ENCODE data around the gene TMEM214.
A peak's percentile ranks its signal among the peaks of the same experiment; 100 is the strongest.
"Not testable (repeated sequence)": the region's sequence is repeated elsewhere in the genome, so short reads cannot be mapped to it uniquely, and the experiment has no call there.

Gene TMEM214

DNA sequence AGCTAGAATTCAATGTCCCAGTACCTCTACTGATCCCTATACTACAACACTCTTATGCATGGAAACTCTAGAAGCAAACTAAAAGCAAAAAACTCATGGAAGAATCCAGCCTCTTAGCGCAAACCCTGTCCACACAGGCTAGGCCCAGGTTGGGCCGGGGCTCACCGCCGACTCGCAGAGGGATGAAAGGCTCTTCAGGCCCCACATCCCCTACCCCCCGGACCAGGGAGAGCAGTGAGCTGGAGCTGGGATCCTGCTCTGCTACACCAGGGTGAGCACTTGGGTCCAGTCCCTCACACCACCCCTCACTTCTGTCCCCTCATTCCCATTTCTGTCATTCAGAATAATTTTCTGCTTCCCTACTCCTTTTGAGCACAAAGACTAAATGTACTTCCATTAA, 36.7 kb downstream of the TMEM214 start:
- H3K4me3 ChIP-seq (ENCODE audit: low read depth, low read length), result no peak overlapping the region

DNA sequence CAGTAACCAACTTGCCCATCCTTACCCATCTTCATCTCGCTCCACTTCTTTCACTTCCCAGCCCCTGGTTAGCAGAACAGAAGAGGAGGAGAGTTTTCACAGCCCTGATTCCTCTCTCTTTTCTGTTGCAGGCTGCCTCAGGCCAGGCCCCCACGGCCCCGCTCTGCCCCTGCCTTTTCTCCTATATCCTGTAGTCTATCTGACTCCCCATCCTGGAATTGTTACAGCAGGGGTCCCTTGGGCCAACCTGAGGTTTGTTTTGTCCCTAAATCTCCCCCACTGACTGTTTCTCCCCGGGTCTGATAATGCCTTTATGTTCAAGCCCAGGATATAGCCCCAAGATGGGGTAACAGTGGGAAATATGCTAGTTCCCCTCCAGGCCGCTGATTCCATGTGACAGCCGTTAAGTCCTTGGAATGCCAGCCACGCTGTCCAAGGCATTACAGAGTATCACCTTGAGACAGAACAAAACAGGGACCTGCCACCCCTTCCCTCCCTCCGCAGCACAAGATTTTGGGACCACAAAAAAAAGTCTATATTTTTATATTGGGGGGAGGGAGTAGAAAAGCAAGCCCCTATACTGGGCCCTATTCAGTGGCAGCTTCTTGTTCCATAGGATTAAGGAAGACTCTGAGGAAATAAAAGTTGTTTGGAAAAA, 37.3 kb downstream of the TMEM214 start:
- no peak overlapping the region for H3K4me3 ChIP-seq (ENCODE audit: low read depth, low read length)

DNA sequence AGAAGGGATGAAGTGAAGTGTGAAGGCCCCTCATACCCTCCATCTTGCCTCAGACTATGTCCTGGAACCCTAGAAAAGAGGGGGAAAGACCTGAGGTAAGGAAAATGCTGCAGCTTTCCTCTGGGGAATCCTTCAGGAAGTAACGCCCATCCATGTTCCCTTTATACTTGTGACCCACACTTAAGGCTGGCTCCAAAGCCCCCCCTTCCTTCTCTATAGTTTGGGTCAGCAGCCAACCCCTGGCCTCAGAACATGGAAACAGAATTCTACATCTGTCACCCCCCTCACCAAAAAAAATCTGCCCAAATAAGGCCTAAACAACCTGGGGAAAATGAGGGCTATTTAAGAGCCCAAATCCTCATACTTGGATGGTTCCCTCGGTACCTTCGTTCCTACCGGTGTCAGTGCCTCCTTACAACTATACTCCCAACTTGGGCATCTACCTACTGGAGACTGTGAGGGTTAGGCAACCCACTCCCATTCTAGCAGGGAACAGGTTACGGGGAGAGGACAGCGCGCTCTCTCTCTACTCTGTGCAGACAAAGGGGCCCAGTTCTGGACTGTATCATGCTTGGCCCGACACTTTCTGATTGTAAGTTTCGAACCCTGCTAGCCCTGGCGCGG, 38.0 kb downstream of the TMEM214 start:
- peak overlapping the region; percentile 55 for H3K4me3 ChIP-seq (ENCODE audit: low read depth, low read length)

DNA sequence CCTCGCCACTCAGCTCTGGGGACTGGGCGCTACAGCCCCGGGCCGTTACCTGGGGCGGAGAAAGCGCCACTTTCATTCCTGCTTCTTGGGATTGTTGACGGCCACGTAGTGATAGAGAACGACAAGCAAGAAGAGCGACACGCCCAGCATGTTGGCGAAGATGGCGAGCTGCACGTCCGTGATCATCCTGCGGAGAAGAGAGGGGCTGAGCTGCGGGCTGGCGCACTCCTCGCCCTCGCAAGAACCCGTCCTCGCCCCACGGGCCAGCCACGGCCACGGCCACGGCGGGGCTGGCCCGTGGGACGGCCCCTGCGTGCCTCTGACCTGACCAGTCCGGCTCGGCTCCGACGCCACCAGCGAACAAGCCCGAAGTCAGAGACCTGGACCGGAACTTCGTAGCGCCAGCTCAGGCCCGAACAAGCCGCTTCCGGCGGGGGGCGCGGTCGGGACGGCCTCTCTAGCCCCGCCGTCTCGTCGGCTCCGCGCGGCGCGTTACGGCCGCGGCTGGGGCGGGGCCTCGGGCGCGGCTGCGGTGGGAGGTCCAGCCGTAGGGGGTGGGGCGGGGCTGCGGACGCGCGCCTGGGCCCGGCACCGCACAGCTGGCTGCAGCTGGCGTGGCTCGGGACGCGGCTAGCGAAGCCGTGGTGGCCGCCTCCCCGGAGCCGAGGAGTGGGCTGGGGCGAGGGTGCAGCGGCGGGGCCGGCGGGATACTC, 38.7 kb downstream of the TMEM214 start, which contains the start of gene OST4:
Gene OST4 (minus strand): TSS at position 378 of the 713 bp plus-strand sequence.
- H3K4me3 ChIP-seq (ENCODE audit: low read depth, low read length), result peak within 1 kb of the TSS; percentile 55

DNA sequence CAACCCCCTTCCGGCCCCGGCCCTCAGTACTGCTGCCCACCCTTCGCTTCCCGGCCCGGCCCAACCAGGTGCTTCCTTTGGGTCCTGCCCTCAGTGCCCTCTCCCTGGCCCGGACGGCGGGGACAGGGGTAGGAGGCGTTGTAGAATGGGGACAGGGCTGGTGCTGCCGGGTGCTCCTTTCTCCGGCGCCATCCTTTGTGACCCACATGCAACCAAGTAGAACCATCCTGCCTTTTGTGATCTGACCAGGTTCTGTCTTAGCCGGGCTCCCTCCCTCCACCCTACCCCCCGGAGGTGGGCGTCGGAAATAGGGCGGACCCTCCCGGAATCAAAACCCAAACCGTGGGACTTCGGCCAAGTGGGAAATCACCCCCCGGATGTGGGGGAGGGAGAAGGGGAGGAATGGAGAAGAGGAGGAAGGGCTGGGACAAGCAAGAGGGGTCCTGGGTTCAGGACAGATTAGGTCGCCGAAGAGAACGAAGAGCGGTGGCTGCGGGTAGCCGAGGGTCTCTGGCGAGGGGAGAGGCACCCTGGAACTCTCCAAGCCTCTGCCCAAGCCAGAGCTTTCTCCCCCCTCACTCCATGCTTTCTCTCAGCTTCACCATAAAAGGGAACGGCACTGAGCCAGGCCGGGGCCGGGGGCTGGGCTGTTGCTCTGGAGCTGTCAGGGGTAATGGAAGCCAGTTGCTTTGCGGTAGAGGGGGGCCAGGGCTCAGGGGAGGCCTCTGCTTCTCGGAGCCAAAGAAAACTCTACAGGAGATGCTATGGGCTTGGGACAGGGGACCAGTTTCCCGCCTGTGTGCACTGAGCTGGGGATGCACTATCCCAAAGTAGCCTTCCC, 39.4 kb downstream of the TMEM214 start:
- peak overlapping the region; percentile 55 for H3K4me3 ChIP-seq (ENCODE audit: low read depth, low read length)

DNA sequence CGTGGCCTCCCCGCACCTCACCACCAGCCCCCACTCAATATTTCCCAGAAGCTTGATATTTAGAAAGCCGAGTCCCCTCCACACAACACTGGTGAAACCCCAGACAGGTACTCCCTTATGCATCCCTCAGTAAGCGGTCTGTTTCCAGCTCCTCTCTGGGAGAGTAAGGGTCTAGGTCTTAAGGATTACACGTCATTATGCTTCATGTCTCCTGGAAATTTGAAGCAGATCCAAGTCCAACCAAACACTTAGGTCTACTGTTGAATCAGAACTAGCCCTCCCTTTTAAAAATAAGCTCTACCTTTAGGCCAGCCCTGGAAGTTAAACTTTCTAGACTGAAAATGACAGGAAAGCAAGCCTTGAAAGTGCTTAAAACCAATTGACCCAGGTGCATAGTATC, 40.2 kb downstream of the TMEM214 start:
- H3K4me3 ChIP-seq (ENCODE audit: low read depth, low read length), result no peak overlapping the region

DNA sequence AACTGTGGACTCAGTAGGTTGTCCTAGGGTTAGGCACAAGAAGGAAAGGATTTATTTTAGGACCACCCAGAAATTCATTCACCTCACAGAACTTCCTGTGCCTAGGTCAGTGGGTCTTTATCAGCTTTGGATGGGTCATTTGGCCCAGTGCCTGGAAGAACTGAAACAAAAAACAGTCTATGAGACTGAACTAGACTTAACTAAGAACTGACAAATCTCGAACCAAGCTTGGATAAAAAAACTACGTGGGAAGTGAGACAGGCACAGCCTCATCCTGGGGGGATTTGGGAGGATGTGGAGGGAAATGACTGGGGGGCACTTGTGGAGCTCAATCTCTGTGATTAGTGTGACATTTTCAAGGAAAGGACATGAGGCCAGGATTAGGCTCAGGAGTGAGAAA, 41.0 kb downstream of the TMEM214 start:
- no peak overlapping the region for H3K4me3 ChIP-seq (ENCODE audit: low read depth, low read length)

DNA sequence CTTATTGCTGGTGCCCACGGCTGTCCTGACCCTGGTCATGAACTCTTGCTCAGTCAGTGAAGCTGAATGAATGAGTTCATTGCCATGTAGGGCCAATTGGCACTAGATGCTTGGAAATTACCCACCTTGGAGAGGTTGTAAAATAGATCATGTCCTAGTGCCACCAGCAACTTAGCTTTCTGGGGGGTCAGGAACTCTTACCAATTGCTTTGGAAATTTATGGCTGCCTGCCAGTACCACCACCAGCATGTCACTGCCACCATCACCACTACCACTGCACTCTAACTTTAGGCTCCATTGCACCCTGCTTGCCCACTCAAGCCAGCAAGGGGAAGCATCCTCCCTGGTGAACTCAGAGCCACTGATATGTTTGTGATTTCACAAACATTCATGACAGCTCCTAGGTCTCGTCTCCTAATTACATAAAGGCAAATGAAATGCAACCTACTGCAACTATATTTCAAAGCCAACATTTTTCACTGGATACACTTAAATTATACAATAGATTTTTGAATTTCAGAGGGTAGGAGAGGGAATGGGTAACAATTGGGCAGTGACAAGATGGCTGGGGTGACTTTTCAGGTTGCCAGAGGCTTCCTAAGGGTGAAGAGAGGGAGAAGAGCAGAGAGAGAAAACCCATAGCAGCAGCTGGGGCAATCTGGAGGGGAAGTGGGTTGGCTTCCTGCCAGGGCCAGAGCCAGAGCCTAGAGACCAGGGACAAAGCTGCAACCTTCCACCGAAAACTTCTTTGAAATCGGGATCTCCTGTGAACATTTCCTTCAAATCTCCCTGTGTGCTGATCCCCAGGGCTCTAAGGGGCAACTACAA, 42.2 kb downstream of the TMEM214 start:
- H3K4me3 ChIP-seq (ENCODE audit: low read depth, low read length), result no peak overlapping the region

DNA sequence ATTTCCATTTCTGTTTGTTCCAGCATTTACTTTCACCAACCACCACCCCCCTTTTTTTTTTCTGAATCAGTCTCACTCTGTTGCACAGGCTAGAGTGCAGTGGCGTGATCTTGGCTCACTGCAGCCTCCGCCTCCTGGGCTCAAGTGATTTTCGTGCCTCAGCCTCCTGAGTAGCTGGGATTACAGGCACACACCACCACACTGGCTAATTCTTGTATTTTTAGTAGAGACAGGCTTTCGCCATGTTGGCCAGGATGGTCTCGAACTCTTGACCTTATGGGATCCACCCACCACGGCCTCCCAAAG, 42.8 kb downstream of the TMEM214 start:
- H3K4me3 ChIP-seq (ENCODE audit: low read depth, low read length), result not testable (repeated sequence)

DNA sequence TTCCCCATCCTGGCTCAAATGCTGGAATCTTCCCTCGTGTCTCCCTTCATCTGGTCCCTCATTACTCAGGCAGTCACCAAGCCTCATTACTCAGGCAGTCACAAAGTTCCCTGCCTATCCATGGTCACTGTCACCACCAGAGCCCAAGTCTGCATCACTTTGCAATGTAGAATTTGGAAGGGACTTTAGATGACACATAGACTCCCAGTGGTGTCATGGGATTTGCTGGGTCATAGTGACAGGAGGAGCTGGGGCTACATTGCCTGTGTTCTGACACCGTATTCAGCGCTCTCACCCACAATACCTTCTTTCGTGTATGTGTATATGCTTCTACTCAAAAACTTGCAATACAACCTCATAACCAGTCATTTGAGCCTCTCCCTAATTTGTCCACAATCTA, 43.6 kb downstream of the TMEM214 start:
- no peak overlapping the region for H3K4me3 ChIP-seq (ENCODE audit: low read depth, low read length)

DNA sequence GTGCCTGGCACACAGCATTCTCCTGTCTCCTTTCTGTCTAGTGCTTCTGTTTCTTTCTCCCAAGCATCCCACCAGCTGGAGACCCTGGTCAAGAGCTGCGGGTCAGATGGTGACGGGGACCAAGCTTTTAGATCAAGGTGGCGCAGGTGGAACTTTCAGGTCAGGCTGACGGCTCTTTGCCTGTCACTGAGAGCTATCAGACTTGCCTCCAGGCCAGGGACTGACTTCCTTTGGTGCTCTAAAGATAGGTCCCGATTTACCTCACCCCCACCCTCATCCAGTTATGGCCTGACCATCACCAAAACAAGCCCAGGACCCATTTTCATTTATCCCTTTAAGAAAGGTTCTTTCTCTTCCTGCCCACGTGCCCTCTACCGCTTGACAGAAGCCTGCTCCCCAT, 44.5 kb downstream of the TMEM214 start:
- H3K4me3 ChIP-seq (ENCODE audit: low read depth, low read length), result no peak overlapping the region

DNA sequence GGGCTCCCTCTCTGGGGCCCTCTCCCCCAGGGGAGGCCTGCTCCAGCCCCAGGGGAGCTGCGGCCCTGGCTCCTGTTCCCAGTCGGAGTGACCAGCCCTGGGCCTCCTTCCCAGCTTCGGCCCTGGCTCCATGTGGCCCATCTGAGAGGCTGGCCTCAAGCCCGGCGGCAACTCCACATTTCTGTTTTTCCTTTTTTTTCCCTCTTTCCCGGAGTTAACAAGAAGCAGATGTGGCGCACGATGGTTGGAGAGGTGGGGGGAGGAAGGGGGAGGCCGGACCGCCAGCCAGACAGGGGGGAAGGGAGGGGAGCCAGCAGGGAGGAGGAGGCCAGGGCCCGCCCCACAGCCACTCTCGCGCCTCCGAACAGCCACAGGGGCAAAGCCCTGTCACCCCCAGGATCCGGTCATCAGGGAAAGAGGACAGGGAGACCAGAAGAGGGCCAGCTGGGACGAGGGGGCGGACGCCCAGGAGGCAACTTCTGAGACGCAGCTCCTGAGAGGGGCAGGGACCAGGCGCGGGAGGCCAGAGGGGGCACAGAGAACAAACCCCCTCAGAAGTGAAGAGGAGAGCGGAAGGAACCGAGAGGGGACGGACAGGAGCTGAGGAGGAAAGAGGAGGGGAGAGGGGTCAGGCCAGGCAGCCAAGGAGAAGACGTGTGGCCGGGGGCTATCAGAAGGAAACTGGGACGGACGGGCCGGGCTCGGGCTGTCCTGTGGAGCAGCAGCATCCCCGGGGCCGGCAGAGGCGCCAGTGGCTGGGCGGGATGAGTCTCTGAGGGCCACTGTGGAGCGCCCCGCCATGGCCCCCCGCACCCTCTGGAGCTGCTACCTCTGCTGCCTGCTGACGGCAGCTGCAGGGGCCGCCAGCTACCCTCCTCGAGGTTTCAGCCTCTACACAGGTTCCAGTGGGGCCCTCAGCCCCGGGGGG, 45.8 kb downstream of the TMEM214 start, which contains the start of gene EMILIN1:
Gene EMILIN1 (plus strand): TSS at position 349 of the 928 bp plus-strand sequence. CDS start 451 bp downstream, at position 800.
- H3K4me3 ChIP-seq (ENCODE audit: low read depth, low read length), result no peak within 1 kb of the TSS

DNA sequence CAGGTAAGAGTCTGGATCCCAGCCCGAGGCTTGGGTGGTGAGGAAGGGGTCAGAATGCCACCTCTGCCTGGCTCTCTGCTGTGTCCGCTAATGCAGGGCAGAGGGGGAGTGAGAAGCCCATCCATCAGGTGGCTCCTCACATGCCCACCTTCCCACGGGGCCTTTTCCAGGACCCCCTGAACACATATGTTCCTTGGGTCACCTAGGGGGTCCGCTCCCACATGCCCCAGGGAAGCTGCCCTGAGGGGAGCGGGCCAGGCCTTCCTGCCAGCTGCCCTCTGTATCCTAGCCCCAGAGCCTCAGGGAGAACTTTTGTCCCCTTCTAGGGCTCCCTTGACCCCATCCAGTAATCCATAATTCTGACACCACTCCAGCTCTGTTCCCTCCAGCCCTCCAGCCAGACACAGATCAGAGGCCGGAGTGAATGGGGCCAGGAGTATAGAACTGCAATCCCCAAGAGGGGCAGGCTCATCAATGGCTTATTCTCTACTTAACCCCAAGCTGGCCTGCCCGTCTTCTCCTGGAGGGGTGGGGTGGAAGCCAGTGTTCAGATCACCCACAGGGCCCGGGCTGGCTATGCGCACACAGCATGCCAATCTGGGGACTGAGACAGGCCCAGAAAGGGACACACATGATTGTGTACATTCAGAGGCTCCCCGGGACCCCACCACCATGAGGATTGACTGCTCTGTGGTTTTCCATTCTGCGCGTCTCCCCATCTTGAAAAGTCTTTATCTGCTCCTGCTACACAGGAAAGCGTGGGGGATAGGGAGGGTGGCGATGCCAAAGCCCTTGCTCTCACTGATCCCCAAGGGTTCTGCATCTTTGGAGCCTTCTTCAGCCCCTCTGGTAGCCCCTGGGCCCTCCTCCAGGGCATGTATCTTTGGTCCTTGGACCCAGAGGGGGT, 46.7 kb downstream of the TMEM214 start:
- H3K4me3 ChIP-seq (ENCODE audit: low read depth, low read length), result no peak overlapping the region

DNA sequence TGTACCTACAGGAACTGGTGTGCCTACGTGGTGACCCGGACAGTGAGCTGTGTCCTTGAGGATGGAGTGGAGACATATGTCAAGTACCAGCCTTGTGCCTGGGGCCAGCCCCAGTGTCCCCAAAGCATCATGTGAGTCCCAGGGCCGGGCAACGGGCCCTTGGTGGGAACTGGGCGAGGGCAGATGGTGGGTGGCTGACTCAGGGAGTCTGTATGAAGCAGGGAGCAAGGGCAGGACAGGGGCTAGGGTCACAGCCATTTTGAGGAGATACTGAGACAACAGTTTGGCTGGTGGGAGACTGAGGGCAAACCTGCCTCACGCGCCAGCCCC, 47.3 kb downstream of the TMEM214 start:
- H3K4me3 ChIP-seq (ENCODE audit: low read depth, low read length), result no peak overlapping the region

DNA sequence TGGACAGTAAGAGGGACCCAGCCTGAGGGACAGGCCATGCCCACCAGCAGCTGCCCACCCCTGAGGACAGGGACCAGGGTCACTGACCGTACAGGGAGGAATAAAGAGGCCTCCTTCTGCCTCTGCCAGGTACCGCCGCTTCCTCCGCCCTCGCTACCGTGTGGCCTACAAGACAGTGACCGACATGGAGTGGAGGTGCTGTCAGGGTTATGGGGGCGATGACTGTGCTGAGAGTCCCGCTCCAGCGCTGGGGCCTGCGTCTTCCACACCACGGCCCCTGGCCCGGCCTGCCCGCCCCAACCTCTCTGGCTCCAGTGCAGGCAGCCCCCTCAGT, 47.8 kb downstream of the TMEM214 start:
- H3K4me3 ChIP-seq (ENCODE audit: low read depth, low read length), result no peak overlapping the region

DNA sequence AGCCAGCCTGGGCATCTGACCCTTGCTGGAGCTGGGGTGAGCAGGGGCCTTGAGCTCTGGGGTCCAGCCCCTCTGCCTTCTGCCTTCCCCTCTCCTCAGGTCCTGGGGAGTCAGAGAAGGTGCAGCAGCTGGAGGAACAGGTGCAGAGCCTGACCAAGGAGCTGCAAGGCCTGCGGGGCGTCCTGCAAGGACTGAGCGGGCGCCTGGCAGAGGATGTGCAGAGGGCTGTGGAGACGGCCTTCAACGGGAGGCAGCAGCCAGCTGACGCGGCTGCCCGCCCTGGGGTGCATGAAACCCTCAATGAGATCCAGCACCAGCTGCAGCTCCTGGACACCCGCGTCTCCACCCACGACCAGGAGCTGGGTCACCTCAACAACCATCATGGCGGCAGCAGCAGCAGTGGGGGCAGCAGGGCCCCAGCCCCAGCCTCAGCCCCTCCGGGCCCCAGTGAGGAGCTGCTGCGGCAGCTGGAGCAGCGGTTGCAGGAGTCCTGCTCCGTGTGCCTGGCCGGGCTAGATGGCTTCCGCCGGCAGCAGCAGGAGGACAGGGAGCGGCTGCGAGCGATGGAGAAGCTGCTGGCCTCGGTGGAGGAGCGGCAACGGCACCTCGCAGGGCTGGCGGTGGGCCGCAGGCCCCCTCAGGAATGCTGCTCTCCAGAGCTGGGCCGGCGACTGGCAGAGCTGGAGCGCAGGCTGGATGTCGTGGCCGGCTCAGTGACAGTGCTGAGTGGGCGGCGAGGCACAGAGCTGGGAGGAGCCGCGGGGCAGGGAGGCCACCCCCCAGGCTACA, 49.4 kb downstream of the TMEM214 start:
- no peak overlapping the region for H3K4me3 ChIP-seq (ENCODE audit: low read depth, low read length)

DNA sequence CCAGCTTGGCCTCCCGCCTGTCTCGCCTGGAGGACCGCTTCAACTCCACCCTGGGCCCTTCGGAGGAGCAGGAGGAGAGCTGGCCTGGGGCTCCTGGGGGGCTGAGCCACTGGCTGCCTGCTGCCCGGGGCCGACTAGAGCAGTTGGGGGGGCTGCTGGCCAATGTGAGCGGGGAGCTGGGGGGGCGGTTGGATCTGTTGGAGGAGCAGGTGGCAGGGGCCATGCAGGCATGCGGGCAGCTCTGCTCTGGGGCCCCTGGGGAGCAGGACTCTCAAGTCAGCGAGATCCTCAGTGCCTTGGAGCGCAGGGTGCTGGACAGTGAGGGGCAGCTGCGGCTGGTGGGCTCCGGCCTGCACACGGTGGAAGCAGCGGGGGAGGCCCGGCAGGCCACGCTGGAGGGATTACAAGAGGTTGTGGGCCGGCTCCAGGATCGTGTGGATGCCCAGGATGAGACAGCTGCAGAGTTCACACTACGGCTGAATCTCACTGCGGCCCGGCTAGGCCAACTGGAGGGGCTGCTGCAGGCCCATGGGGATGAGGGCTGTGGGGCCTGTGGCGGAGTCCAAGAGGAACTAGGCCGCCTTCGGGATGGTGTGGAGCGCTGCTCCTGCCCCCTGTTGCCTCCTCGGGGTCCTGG, 50.1 kb downstream of the TMEM214 start:
- H3K4me3 ChIP-seq (ENCODE audit: low read depth, low read length), result no peak overlapping the region
